ENCODE results near the gene THAP8.

Gene THAP8

DNA sequence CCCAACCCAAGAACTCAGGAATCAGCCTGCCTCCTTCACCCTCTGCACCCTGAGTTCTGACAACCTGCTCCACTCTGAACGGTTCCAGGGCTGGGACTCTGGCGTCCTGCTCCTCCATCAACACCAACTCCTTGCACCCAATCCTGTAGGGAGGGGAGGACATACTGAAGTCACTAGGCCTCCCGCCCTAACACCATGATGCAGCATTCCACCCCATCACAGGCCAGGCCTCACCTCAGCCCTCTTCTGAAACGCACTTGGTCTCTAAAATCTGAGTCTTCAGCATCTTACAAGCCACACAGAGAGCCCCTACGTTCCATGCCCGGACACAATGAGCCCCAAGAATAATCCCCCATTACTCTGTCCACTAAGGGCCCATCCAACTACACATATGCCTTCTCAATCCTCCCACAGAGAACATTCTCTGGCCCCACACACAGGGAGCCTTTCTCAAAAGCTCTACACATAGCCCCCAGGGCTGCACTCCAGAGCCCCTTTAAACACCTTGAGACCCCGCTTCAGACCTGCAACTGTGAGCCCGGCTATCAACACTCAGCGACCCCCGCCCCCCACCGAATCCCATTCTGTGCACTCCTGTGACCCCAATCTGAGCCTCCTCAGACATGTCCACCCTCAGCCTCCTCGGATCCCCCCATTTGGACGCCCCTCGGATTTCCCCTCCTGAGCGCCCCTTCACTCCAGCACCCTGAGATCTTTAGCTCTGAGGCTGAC is 40.6 kb downstream of the THAP8 start (continued):
- TF ChIP-seq ZNF155 (tag by site-specific recombination; IDR thresholded peaks at IDR 0.05): peak; percentile 70; the same call in 1 of the 2 replicates
- no peak for TF ChIP-seq GLIS1 (tag by site-specific recombination; IDR thresholded peaks at IDR 0.05)
- no peak for TF ChIP-seq HOXC10 (CRISPR knock-in tag; IDR thresholded peaks at IDR 0.05)
- no peak for TF ChIP-seq MEIS1 (CRISPR knock-in tag; IDR thresholded peaks at IDR 0.05; ENCODE audit: borderline replicate concordance)
- TF ChIP-seq, protein P1, sequence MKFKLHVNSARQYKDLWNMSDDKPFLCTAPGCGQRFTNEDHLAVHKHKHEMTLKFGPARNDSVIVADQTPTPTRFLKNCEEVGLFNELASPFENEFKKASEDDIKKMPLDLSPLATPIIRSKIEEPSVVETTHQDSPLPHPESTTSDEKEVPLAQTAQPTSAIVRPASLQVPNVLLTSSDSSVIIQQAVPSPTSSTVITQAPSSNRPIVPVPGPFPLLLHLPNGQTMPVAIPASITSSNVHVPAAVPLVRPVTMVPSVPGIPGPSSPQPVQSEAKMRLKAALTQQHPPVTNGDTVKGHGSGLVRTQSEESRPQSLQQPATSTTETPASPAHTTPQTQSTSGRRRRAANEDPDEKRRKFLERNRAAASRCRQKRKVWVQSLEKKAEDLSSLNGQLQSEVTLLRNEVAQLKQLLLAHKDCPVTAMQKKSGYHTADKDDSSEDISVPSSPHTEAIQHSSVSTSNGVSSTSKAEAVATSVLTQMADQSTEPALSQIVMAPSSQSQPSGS (tag by site-specific recombination; IDR thresholded peaks at IDR 0.05; ENCODE audit: low read depth): no peak
- TF ChIP-seq, protein P2, sequence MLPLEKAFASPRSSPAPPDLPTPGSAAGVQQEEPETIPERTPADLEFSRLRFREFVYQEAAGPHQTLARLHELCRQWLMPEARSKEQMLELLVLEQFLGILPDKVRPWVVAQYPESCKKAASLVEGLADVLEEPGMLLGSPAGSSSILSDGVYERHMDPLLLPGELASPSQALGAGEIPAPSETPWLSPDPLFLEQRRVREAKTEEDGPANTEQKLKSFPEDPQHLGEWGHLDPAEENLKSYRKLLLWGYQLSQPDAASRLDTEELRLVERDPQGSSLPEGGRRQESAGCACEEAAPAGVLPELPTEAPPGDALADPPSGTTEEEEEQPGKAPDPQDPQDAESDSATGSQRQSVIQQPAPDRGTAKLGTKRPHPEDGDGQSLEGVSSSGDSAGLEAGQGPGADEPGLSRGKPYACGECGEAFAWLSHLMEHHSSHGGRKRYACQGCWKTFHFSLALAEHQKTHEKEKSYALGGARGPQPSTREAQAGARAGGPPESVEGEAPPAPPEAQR (tag by site-specific recombination; IDR thresholded peaks at IDR 0.05): no peak
- no peak for TF ChIP-seq EGR2 (tag by site-specific recombination; IDR thresholded peaks at IDR 0.05; ENCODE audit: low read depth)
- 0 out of 2 replicates have a peak, but pooled peaks have one; percentile 37 for TF ChIP-seq ZNF843 (tag by site-specific recombination; IDR thresholded peaks at IDR 0.05)
- TF ChIP-seq TCF7L2 (IDR thresholded peaks at IDR 0.05; ENCODE audit: borderline replicate concordance, low read depth, low read length): no peak
- no peak for TF ChIP-seq GLIS2 (tag by site-specific recombination; IDR thresholded peaks at IDR 0.05)
- TF ChIP-seq, protein P3, sequence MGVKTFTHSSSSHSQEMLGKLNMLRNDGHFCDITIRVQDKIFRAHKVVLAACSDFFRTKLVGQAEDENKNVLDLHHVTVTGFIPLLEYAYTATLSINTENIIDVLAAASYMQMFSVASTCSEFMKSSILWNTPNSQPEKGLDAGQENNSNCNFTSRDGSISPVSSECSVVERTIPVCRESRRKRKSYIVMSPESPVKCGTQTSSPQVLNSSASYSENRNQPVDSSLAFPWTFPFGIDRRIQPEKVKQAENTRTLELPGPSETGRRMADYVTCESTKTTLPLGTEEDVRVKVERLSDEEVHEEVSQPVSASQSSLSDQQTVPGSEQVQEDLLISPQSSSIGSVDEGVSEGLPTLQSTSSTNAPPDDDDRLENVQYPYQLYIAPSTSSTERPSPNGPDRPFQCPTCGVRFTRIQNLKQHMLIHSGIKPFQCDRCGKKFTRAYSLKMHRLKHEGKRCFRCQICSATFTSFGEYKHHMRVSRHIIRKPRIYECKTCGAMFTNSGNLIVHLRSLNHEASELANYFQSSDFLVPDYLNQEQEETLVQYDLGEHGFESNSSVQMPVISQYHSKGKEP (tag by site-specific recombination; IDR thresholded peaks at IDR 0.05): no peak
- no peak for TF ChIP-seq ZNF701 (tag by site-specific recombination; IDR thresholded peaks at IDR 0.05)
- TF ChIP-seq ZNF169 (tag by site-specific recombination; IDR thresholded peaks at IDR 0.05): no peak
- no peak for TF ChIP-seq ZNF529 (tag by site-specific recombination; IDR thresholded peaks at IDR 0.05; ENCODE audit: insufficient replicate concordance)
- no peak for TF ChIP-seq ZNF548 (tag by site-specific recombination; IDR thresholded peaks at IDR 0.05)
- TF ChIP-seq ZSCAN23 (tag by site-specific recombination; IDR thresholded peaks at IDR 0.05): no peak
- peak; percentile 13; the same call in 1 of the 2 replicates for TF ChIP-seq ZBTB20 (tag by site-specific recombination; IDR thresholded peaks at IDR 0.05)
- no peak for TF ChIP-seq ZBTB48 (tag by site-specific recombination; IDR thresholded peaks at IDR 0.05)
- TF ChIP-seq, protein P4, sequence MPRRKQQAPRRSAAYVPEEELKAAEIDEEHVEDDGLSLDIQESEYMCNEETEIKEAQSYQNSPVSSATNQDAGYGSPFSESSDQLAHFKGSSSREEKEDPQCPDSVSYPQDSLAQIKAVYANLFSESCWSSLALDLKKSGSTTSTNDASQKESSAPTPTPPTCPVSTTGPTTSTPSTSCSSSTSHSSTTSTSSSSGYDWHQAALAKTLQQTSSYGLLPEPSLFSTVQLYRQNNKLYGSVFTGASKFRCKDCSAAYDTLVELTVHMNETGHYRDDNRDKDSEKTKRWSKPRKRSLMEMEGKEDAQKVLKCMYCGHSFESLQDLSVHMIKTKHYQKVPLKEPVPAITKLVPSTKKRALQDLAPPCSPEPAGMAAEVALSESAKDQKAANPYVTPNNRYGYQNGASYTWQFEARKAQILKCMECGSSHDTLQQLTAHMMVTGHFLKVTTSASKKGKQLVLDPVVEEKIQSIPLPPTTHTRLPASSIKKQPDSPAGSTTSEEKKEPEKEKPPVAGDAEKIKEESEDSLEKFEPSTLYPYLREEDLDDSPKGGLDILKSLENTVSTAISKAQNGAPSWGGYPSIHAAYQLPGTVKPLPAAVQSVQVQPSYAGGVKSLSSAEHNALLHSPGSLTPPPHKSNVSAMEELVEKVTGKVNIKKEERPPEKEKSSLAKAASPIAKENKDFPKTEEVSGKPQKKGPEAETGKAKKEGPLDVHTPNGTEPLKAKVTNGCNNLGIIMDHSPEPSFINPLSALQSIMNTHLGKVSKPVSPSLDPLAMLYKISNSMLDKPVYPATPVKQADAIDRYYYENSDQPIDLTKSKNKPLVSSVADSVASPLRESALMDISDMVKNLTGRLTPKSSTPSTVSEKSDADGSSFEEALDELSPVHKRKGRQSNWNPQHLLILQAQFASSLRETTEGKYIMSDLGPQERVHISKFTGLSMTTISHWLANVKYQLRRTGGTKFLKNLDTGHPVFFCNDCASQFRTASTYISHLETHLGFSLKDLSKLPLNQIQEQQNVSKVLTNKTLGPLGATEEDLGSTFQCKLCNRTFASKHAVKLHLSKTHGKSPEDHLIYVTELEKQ (tag by site-specific recombination; IDR thresholded peaks at IDR 0.05; ENCODE audit: borderline replicate concordance): no peak
- peak; percentile 2; the same call in 1 of the 2 replicates for TF ChIP-seq ZNF433 (tag by site-specific recombination; IDR thresholded peaks at IDR 0.05; ENCODE audit: low read depth)
- no peak for TF ChIP-seq ZNF10 (tag by site-specific recombination; IDR thresholded peaks at IDR 0.05)
- no peak for TF ChIP-seq ZNF211 (tag by site-specific recombination; IDR thresholded peaks at IDR 0.05; ENCODE audit: low read depth)
- no peak for TF ChIP-seq SCRT1 (tag by site-specific recombination; IDR thresholded peaks at IDR 0.05; ENCODE audit: borderline replicate concordance)
- no peak; the same call in 1 of the 2 replicates for TF ChIP-seq ZNF24 (tag by site-specific recombination; IDR thresholded peaks at IDR 0.05)
- TF ChIP-seq, protein P5, sequence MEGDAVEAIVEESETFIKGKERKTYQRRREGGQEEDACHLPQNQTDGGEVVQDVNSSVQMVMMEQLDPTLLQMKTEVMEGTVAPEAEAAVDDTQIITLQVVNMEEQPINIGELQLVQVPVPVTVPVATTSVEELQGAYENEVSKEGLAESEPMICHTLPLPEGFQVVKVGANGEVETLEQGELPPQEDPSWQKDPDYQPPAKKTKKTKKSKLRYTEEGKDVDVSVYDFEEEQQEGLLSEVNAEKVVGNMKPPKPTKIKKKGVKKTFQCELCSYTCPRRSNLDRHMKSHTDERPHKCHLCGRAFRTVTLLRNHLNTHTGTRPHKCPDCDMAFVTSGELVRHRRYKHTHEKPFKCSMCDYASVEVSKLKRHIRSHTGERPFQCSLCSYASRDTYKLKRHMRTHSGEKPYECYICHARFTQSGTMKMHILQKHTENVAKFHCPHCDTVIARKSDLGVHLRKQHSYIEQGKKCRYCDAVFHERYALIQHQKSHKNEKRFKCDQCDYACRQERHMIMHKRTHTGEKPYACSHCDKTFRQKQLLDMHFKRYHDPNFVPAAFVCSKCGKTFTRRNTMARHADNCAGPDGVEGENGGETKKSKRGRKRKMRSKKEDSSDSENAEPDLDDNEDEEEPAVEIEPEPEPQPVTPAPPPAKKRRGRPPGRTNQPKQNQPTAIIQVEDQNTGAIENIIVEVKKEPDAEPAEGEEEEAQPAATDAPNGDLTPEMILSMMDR (tag by site-specific recombination; IDR thresholded peaks at IDR 0.05): peak; percentile 27
- no peak for TF ChIP-seq ZFP41 (tag by site-specific recombination; IDR thresholded peaks at IDR 0.05; ENCODE audit: borderline replicate concordance)
- no peak for TF ChIP-seq SCRT2 (tag by site-specific recombination; IDR thresholded peaks at IDR 0.05)
- TF ChIP-seq, protein P6, sequence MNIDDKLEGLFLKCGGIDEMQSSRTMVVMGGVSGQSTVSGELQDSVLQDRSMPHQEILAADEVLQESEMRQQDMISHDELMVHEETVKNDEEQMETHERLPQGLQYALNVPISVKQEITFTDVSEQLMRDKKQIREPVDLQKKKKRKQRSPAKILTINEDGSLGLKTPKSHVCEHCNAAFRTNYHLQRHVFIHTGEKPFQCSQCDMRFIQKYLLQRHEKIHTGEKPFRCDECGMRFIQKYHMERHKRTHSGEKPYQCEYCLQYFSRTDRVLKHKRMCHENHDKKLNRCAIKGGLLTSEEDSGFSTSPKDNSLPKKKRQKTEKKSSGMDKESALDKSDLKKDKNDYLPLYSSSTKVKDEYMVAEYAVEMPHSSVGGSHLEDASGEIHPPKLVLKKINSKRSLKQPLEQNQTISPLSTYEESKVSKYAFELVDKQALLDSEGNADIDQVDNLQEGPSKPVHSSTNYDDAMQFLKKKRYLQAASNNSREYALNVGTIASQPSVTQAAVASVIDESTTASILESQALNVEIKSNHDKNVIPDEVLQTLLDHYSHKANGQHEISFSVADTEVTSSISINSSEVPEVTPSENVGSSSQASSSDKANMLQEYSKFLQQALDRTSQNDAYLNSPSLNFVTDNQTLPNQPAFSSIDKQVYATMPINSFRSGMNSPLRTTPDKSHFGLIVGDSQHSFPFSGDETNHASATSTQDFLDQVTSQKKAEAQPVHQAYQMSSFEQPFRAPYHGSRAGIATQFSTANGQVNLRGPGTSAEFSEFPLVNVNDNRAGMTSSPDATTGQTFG (tag by site-specific recombination; IDR thresholded peaks at IDR 0.05; ENCODE audit: borderline replicate concordance): no peak

All from HEK293 (cell line).